Measurements from ENCODE around the gene PTCRA.
A peak's percentile ranks its signal among the peaks of the same experiment; 100 is the strongest.
"Not testable (repeated sequence)": the region's sequence is repeated elsewhere in the genome, so short reads cannot be mapped to it uniquely, and the experiment has no call there.

Gene PTCRA, protein sequence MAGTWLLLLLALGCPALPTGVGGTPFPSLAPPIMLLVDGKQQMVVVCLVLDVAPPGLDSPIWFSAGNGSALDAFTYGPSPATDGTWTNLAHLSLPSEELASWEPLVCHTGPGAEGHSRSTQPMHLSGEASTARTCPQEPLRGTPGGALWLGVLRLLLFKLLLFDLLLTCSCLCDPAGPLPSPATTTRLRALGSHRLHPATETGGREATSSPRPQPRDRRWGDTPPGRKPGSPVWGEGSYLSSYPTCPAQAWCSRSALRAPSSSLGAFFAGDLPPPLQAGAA

DNA sequence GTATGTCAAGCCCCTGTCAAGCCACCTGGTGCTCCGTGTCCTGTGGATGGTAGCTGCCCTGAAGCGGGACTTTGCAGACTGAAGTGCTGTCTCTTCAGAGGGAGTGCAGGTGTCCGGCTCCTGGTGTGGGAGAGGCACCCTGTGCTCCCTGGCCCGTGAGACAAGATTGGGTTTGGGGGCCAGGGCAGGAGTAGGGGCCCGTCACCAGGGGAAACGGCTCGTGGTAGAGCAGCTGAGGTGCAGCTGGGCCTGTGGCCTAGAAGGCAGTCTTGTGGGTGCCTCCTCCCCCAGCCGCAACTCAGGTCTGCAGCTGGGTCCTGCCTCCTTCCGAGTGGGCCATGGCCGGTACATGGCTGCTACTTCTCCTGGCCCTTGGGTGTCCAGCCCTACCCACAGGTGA lies at the start of gene PTCRA:
Gene PTCRA (plus strand): TSS at position 322 of the 400 bp plus-strand sequence. CDS start 17 bp downstream, at position 339.
- DNase-seq (ENCODE audit: low read depth in 2 of 2) = no peak

GRCh38 chr6:42870145-42870936 lies 45.5 kb upstream of the PTCRA start:
- no peak for DNase-seq (ENCODE audit: low read depth in 2 of 2)

- DNase-seq (ENCODE audit: low read depth in 2 of 2) = no peak
Observed at GRCh38 chr6:42871711-42872110, 44.1 kb upstream of the PTCRA start.

DNA sequence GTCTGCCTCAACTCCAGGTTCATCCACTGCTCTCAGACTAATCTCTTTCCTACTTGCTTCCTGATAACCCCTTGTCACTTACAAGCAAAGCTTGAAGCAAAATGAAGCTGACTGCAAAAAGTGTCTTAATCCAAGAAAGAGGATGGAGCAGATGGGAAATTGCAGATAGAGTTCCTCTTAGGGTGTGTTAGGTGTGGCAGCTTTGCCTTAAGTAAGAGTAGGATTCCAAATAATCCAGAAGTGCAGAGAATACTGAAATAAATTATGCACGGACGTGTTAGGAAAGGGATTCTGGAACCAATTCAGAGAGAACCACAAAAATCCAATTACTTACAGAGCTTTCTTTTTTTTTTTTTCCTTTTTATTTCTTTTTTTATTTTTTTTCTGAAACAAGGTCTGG lies 42.5 kb upstream of the PTCRA start:
- DNase-seq (ENCODE audit: low read depth in 2 of 2) = no peak

DNA sequence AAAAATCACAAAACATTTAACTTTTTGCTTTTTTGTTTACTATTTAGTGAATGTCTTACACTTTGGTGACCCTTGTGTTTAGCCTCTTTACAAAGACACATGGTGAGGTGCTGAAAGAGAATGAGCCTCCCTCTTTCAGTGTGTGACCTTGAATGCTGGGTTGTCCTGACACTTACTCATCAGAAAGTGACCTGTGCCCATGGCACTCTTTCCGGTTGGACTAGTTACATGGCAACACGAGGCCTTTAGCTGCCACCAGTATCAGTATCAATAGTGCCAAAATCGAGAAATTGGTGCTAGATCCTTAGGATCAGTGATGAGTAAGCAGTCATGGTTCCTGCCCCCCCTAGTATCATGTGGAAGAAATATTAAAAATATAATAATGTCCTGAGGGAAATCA lies 38.2 kb upstream of the PTCRA start:
- no peak for DNase-seq (ENCODE audit: low read depth in 2 of 2)

DNA sequence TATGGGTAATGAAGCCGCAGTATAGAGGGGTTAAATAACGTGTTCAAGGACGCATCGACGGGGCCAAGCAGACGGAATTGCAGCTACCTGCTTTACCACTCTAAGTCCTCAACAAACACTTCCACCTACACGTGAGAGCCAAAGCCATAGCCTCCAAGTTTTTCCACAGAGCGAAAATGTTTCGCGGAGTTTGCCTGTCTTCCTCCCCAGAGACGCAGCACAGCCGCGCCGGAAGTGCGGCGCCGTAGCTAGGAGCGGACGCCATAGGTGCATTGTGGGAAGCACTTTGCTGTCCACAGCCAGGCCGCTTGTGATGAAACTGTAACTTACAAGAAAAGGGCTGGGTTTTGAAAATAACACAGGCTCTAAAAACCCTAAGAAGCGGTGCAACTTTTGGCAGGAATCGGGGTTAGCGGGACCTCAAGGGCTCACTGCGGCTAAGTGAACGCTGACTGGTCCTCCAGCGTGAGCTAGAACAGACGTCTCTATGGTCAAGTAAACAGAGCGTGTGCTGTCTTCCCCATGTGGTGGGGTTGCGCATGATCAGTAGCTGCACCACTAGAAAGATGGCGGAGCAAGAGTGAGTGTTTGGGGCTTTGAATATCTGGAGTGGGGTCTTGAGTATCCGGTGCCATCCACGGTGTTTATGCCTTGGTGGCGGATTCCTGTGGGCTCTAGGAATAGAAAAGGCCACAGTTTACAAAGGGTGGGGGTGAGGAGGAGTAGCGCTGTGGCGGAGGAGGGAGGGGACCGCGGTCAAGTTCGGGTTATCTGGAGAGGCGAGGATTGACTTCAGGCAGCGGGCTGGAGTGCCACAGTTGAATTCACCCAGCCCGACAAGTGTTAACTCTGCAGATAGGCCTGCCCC lies 36.2 kb upstream of the PTCRA start, which contains the start of gene RPL7L1:
Gene RPL7L1 (plus strand): TSS at position 245 of the 868 bp plus-strand sequence. CDS start 295 bp downstream, at position 540.
- DNase-seq (ENCODE audit: low read depth in 2 of 2) = peak; percentile 43 to 54

GRCh38 chr6:42880240-42880817 lies 35.5 kb upstream of the PTCRA start:
- not testable (repeated sequence) for DNase-seq (ENCODE audit: low read depth in 2 of 2)

GRCh38 chr6:42880871-42881270 lies 35.0 kb upstream of the PTCRA start:
- DNase-seq (ENCODE audit: low read depth in 2 of 2) = not testable (repeated sequence)

DNA sequence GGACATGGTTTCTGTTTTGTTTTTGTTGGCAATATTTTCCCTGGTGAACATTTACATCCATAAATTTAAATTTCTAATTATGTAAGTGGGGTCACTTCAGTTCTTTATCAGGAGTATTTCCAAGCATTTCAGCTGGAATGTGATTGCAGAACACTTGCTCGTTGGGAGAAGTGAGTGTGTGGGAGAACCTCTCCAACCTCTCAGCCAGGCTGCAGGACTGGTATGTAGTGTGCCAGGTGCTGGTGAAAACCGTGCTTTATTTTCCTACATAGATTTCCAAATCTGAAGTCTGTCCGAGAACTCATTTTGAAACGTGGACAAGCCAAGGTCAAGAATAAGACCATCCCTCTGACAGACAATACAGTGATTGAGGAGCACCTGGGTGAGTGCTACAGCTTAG lies 30.2 kb upstream of the PTCRA start:
- DNase-seq (ENCODE audit: low read depth in 2 of 2) = no peak

DNA sequence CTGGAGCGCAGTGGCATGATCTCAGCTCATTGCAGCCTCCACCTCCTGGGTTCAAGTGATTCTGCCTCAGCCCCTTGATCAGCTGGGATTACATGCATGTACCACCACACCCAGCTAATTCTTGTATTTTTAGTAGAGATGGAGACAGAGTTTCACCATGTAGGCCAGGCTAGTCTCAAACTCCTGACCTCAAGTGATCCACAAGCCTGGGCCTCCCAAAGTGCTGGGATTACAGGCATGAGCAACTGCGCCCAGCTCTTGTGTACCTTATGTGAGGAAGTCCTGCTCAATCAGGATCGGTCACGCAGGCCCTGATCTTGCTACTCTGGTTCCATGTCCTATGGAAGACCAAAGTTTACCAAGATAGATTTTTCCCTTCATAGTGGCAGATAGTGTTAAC lies 27.7 kb upstream of the PTCRA start:
- DNase-seq (ENCODE audit: low read depth in 2 of 2) = not testable (repeated sequence)

DNA sequence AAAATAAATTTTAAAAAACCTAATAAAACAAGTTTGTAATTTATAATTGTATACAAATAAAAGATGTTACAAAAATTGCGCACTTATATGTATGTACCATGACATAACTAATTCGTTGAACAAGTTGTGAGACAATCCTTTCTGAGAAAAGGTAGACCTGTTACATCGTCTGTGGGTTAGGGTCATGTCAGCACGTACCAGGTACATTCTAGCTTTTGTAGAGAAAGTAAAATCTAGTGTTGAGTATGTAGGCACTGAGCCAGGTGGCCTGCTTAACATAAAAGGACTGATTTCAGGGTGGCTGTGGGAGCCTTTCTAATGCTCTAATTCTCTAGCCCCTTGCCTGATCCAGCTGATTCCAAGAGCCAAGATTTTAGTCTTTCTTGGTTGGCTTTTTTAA lies 26.0 kb upstream of the PTCRA start:
- no peak for DNase-seq (ENCODE audit: low read depth in 2 of 2)

GRCh38 chr6:42890311-42891198 lies 25.3 kb upstream of the PTCRA start:
- DNase-seq (ENCODE audit: low read depth in 2 of 2) = peak; percentile 70 to 75

GRCh38 chr6:42891199-42891722 lies 24.6 kb upstream of the PTCRA start:
- no peak for DNase-seq (ENCODE audit: low read depth in 2 of 2)

DNA sequence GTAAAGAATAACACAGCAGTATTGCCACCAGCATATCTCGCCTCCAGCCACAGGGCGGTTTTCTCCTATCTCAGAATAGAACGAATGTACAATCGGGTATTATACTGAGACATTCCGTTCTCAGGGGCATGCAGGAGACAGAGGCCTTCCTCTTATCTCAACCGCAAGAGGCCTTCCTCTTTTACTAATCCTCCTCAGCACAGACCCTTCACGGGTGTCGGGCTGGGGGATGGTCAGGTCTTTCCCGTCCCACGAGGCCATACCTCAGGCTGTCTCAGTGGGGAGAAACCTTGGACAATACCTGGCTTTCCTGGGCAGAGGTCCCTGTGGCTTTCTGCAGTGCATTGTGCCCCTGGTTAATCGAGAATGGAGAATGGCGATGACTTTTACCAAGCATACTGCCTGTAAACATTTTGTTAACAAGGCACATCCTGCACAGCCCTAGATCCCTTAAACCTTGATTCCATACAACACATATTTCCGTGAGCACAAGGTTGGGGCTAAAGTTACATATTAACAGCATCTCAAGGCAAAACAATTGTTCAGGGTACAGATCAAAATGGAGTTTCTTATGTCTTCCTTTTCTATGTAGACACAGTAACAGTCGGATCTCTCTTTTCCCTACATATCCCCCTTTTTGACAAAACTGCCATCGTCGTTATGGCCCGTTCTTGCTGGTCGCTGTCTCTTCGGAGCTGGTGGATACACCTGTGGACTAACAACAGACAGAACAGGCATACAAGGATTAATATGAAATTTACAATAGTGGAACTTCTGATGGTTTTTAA lies 21.6 kb upstream of the PTCRA start:
- DNase-seq (ENCODE audit: low read depth in 2 of 2) = not testable (repeated sequence)

- no peak for DNase-seq (ENCODE audit: low read depth in 2 of 2)
Observed at GRCh38 chr6:42896178-42896719, 19.6 kb upstream of the PTCRA start.

DNA sequence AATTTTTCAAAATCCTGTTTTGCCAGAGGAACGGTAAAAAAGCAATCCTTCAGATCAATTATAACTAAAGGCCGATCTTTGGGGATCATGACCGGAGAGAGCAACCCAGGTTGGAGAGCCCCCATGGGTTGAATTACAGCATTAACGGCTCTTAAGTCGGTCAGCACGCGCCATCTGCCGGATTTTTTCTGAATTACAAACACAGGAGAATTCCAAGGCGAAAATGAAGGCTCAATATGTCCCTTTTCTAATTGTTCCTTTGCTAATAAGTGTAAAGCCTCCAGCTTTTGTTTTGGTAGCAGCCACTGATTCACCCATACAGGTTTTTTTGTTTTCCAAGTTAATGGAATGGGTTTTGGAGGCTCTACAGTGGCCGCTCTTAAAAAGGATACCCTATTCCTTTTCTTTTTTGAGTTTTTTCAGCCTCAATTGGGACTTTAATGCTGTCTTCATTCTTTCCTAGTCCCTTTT lies 16.9 kb upstream of the PTCRA start:
- DNase-seq (ENCODE audit: low read depth in 2 of 2) = peak; percentile 35 to 48

GRCh38 chr6:42899871-42900270 lies 16.0 kb upstream of the PTCRA start:
- DNase-seq (ENCODE audit: low read depth in 2 of 2) = no peak

GRCh38 chr6:42901538-42901957 lies 14.3 kb upstream of the PTCRA start:
- DNase-seq (ENCODE audit: low read depth in 2 of 2) = peak; percentile 20 to 39
